H9 (cell line): ENCODE data around the gene MYO18B. TPM values are rescaled to one million over a fixed set of nuclear protein-coding genes. Genes with fewer than 3 reads are reported as not detected.

Experiments
- DNase-seq: peaks from one replicate; pipeline ENCODE4 v3.0.0-alpha.2; 2017
- H2AFZ ChIP-seq: one replicate; pipeline ENCODE4 v1.6.1; 2013; ENCODE audit warnings: mild to moderate bottlenecking, low read length, control low read depth, moderate library complexity
- H2AK5ac ChIP-seq: 2 replicates; pipeline ENCODE4 v1.6.1; 2013; ENCODE audit warnings: low read length, control low read depth, mixed read lengths; ENCODE audit not compliant: insufficient read length
- H2BK120ac ChIP-seq: one replicate; pipeline ENCODE4 v1.6.1; 2013; ENCODE audit warnings: low read depth, mild to moderate bottlenecking, low read length, control low read depth, inconsistent platforms; ENCODE audit not compliant: poor library complexity, severe bottlenecking
- H2BK12ac ChIP-seq: 2 replicates; pipeline ENCODE4 v1.6.1; 2013; ENCODE audit warnings: low read length, control low read depth, mixed read lengths, low read depth; ENCODE audit not compliant: insufficient read length
- H2BK15ac ChIP-seq: 2 replicates; pipeline ENCODE4 v1.6.1; 2013; ENCODE audit warnings: low read depth, low read length, control low read depth
- H2BK20ac ChIP-seq: one replicate; pipeline ENCODE4 v1.6.1; 2013; ENCODE audit warnings: low read depth, mild to moderate bottlenecking, low read length, control low read depth, inconsistent platforms; ENCODE audit not compliant: poor library complexity, severe bottlenecking
- H2BK5ac ChIP-seq: 2 replicates; pipeline ENCODE4 v1.6.1; 2013; ENCODE audit warnings: low read length, control low read depth, mixed read lengths; ENCODE audit not compliant: insufficient read length
- H3K14ac ChIP-seq: 2 replicates; pipeline ENCODE4 v1.6.1; 2013; ENCODE audit warnings: low read length, control low read depth; ENCODE audit not compliant: insufficient read depth
- H3K18ac ChIP-seq: 2 replicates; pipeline ENCODE4 v1.6.1; 2013; ENCODE audit warnings: low read depth, mild to moderate bottlenecking, mixed read lengths, low read length, control low read depth; ENCODE audit not compliant: insufficient read length
- H3K23ac ChIP-seq: 2 replicates; pipeline ENCODE4 v1.6.1; 2013; ENCODE audit warnings: low read length, control low read depth, mixed read lengths, low read depth; ENCODE audit not compliant: insufficient read length
- H3K23me2 ChIP-seq: 2 replicates; pipeline ENCODE4 v1.6.1; 2013; ENCODE audit warnings: low read depth, mild to moderate bottlenecking, mixed read lengths, low read length, control low read depth; ENCODE audit not compliant: insufficient read length, poor library complexity, severe bottlenecking
- H3K27ac ChIP-seq: 2 replicates; pipeline ENCODE4 v1.5.1; 2013; ENCODE audit warnings: low read length, control low read depth, mixed read lengths, low read depth; ENCODE audit not compliant: insufficient read length
- H3K27me3 ChIP-seq: 2 replicates; pipeline ENCODE4 v1.6.1; 2013; ENCODE audit warnings: low read length, control low read depth, inconsistent platforms; ENCODE audit not compliant: insufficient read depth
- H3K4ac ChIP-seq: 2 replicates; pipeline ENCODE4 v1.6.1; 2013; ENCODE audit warnings: low read depth, mild to moderate bottlenecking, control low read depth, inconsistent platforms, low read length, moderate library complexity
- H3K4me1 ChIP-seq: 2 replicates; pipeline ENCODE4 v1.6.1; 2013; ENCODE audit warnings: low read length, control low read depth, inconsistent platforms; ENCODE audit not compliant: insufficient read depth
- H3K4me2 ChIP-seq: 2 replicates; pipeline ENCODE4 v1.6.1; 2013; ENCODE audit warnings: low read length, control low read depth, mixed read lengths; ENCODE audit not compliant: insufficient read length, insufficient read depth
- H3K56ac ChIP-seq: 2 replicates; pipeline ENCODE4 v1.6.1; 2013; ENCODE audit warnings: low read depth, mild to moderate bottlenecking, mixed read lengths, low read length, control low read depth; ENCODE audit not compliant: insufficient read length
- H3K79me1 ChIP-seq: 2 replicates; pipeline ENCODE4 v1.6.1; 2013; ENCODE audit warnings: low read depth, mild to moderate bottlenecking, moderate library complexity, low read length, control low read depth, inconsistent platforms; ENCODE audit not compliant: insufficient read depth, poor library complexity, severe bottlenecking
- H3K79me2 ChIP-seq: 2 replicates; pipeline ENCODE4 v1.6.1; 2013; ENCODE audit warnings: low read length, control low read depth, inconsistent platforms; ENCODE audit not compliant: insufficient read depth
- H3K9ac ChIP-seq: 2 replicates; pipeline ENCODE4 v1.6.1; 2013; ENCODE audit warnings: low read length, control low read depth, mixed read lengths; ENCODE audit not compliant: insufficient read length; ENCODE audit errors: extremely low read depth
- H3K9me3 ChIP-seq: one replicate; pipeline ENCODE4 v1.6.1; 2013; ENCODE audit warnings: low read depth, low read length, inconsistent platforms; ENCODE audit not compliant: control insufficient read depth
- H3T11ph ChIP-seq: one replicate; pipeline ENCODE4 v1.6.1; 2013; ENCODE audit warnings: mild to moderate bottlenecking, low read length, control low read depth, inconsistent platforms
- H4K20me1 ChIP-seq: one replicate; pipeline ENCODE4 v1.6.1; 2013; ENCODE audit not compliant: control insufficient read depth, insufficient read length, insufficient read depth
- H4K5ac ChIP-seq: 2 replicates; pipeline ENCODE4 v1.6.1; 2013; ENCODE audit warnings: low read depth, mild to moderate bottlenecking, mixed read lengths, low read length, control low read depth; ENCODE audit not compliant: insufficient read length
- H4K8ac ChIP-seq: replicated peaks from 2 replicates; pipeline ENCODE4 v1.6.1; 2013; ENCODE audit warnings: low read length, control low read depth, mixed read lengths, low read depth; ENCODE audit not compliant: insufficient read length
- H4K91ac ChIP-seq: 2 replicates; pipeline ENCODE4 v1.6.1; 2013; ENCODE audit warnings: low read depth, mild to moderate bottlenecking, moderate library complexity, mixed read lengths, low read length, control low read depth; ENCODE audit not compliant: insufficient read length
- H3K27ac Mint-ChIP-seq, 3 experiments: 2 replicates in 2 of 3; 3 replicates in 1 of 3; pipeline ENCODE4 v1.8.0; 2020 to 2021; ENCODE audit warnings: mixed read lengths in 3 of 3, mild to moderate bottlenecking in 1 of 3, moderate library complexity in 1 of 3
- H3K27me3 Mint-ChIP-seq: 2 replicates; pipeline ENCODE4 v1.8.0; 2021; ENCODE audit warnings: low read depth, mild to moderate bottlenecking, moderate library complexity, mixed read lengths
- H3K36me3 Mint-ChIP-seq, 3 experiments: 2 replicates in 2 of 3; 3 replicates in 1 of 3; pipeline ENCODE4 v1.8.0; 2020 to 2021; ENCODE audit warnings: low read depth in 3 of 3, mixed read lengths in 3 of 3; ENCODE audit not compliant: insufficient read depth in 1 of 3
- H3K4me1 Mint-ChIP-seq, 2 experiments: 2 replicates each; pipeline ENCODE4 v1.8.0; 2020; ENCODE audit warnings: mixed read lengths in 2 of 2
- H3K4me3 Mint-ChIP-seq, 2 experiments: 2 replicates in 1 of 2; 3 replicates in 1 of 2; pipeline ENCODE4 v1.8.0; 2020 to 2021; ENCODE audit warnings: mild to moderate bottlenecking in 2 of 2, mixed read lengths in 2 of 2, moderate library complexity in 1 of 2
- H3K9me3 Mint-ChIP-seq, 2 experiments: 2 replicates in 1 of 2; 3 replicates in 1 of 2; pipeline ENCODE4 v1.8.0; 2020; ENCODE audit warnings: mild to moderate bottlenecking in 2 of 2, mixed read lengths in 2 of 2, moderate library complexity in 1 of 2
- CTCF ChIP-seq: fragments of 200-600 bp; sonication (generic); conservative IDR thresholded peaks from 3 replicates; pipeline ENCODE4 v1.8.0; 2021; ENCODE audit warnings: antibody characterized with exemption, mild to moderate bottlenecking
- WGBS: extraction: QIAGEN DNeasy Blood & Tissue Kit; methylation state at CpG from one replicate; pipeline ENCODE4 v1.1.7; 2013; ENCODE audit warnings: missing lambda C conversion rate, low lambda C conversion rate, mixed read lengths; ENCODE audit not compliant: insufficient read length; ENCODE audit errors: extremely low coverage; 5-methylcytosine and 5-hydroxymethylcytosine counted together
- total RNA-seq: library from RNA; stranded (reverse); gene quantifications from 2 replicates; pipeline ENCODE4 v1.2.1, GENCODE V29; 2021

The MYO18B gene
- total RNA-seq, 1 experiment from 2014 or later, result 0.46 TPM

DNA sequence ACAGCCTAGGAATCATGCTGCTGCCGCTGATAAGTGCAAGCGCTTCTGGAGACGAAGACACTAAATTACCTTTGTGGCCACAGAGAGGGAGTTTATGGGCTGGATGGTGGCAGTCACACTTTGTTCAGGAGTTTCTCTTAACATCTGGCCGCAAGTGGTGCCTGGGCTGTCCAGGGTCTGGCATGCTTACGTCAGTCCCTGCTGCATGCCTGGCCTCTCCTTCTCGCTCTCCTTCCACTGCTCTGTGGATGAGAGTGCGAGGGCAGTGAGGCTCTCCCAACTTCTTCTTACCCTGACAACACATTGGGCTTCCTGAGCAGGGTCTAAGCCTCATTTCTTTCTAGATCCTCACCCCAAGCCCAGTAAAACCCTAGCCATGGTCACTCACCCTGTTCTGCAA, 266.6 kb downstream of the MYO18B start:
- H3K4me1 Mint-ChIP-seq, result peaks cover under 1 to 1% of the 10 kb centered on the region in 2 experiments; a peak in 1 of 4 replicates
- Histone ChIP-seq H2BK5ac (no peak overlapping the region), H2BK20ac (no peak overlapping the region), H2AK5ac (no peak overlapping the region), H3K79me2 (no peaks in the 10 kb centered on the region), H4K8ac (no peak overlapping the region), H3K23ac (no peak overlapping the region), H3K23me2 (no peaks in the 10 kb centered on the region), H3K4ac (no peak overlapping the region), H4K20me1 (no peaks in the 10 kb centered on the region), H3K4me1 (no peaks in the 10 kb centered on the region), H2BK12ac (no peak overlapping the region), H3K27ac (no peak overlapping the region), H3K18ac (no peak overlapping the region), H3K9ac (no peak overlapping the region), H3K27me3 (no peaks in the 10 kb centered on the region), H4K91ac (no peak overlapping the region), H2AFZ (no peak overlapping the region), H3T11ph (no peak overlapping the region), H2BK120ac (no peak overlapping the region), H3K14ac (0 out of 2 replicates have a peak overlapping the region, but pooled peaks have one; percentile 61), H4K5ac (no peak overlapping the region), H3K79me1 (no peaks in the 10 kb centered on the region), H3K9me3 (no peaks in the 10 kb centered on the region), H3K4me2 (no peak overlapping the region), H2BK15ac (no peak overlapping the region), H3K56ac (no peak overlapping the region)
- no CpG with 5 or more reads among the region's 7 CpGs for WGBS
- no peak overlapping the region for H3K4me3 Mint-ChIP-seq
- no peak for DNase-seq
- no peak overlapping the region; a peak in 1 of 7 replicates for H3K27ac Mint-ChIP-seq
- H3K36me3 Mint-ChIP-seq, result no peaks in the 10 kb centered on the region
- peaks cover 5% of the 10 kb centered on the region for H3K27me3 Mint-ChIP-seq
- no peaks in the 10 kb centered on the region for H3K9me3 Mint-ChIP-seq
- no peak for TF ChIP-seq CTCF
